ENCODE measurements around the gene PIK3CB.
"Not testable (repeated sequence)": the region's sequence is repeated elsewhere in the genome, so short reads cannot be mapped to it uniquely, and the experiment has no call there.

The PIK3CB gene

GRCh38 chr3:138747225-138747624 lies 87.5 kb downstream of the PIK3CB start:
- DNase-seq (ENCODE audit: low spot score): no peak

DNA sequence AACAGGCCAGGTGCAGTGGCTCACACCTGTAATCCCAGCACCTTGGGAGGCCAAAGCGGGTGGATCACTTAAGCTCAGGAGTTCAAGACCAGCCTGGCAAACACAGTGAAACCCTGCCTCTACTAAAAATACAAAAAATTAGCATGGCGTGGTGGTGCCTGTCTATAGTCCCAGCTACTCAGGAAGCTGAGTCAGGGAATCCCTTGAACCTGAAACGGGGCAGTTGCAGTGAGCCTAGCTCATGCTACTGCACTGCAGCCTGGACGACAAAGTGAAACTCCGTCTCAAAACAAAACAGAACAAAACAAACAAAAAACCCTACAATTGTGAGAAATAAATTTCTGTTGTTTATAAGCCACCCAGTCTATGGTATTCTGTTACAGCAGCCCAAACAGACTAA lies 94.7 kb downstream of the PIK3CB start:
- no peak for DNase-seq (ENCODE audit: low spot score)

- no peak for DNase-seq (ENCODE audit: low spot score)
Observed at GRCh38 chr3:138732456-138732855, 102.3 kb downstream of the PIK3CB start.

DNA sequence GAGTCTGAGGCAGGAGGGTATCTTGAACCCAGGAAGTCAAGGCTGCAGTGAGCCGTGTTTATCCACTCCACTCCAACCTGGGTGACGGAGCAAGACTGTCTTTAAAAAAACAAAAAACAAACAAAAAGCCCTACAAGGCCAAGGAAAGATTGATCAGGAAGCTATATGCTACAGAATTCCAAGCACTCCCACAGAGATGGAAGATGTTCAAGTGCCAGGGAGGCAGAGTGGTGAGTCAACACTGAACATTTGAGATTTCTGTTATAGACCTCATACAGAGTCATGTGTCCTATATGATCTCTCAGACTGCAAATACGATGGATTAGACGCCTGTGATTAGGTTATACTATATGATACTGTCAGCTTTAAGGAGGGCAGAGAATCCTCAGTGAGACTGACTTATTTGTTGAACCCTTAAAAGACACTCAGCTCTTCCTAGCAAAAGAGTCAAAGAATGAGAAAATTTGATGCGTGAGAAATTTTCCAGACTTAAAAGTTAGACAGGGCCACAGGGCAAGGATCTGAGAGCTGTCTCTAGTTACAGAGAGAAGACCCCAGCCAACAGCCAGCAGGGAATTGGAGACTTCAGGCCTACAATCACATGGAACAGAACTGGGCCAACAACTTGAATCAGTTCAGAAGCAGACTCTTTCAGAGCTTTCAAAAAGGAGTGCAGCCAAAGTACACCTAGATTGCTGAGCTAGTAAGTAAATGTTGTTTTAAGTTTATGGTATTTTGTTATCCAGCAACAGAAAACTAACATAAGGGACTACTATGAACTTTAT lies 107.6 kb downstream of the PIK3CB start:
- peak; percentile 17 for DNase-seq (ENCODE audit: low spot score)

GRCh38 chr3:138726042-138726441 lies 108.7 kb downstream of the PIK3CB start:
- not testable (repeated sequence) for DNase-seq (ENCODE audit: low spot score)

- DNase-seq (ENCODE audit: low spot score): no peak
Observed at GRCh38 chr3:138725116-138725515, 109.6 kb downstream of the PIK3CB start.

DNA sequence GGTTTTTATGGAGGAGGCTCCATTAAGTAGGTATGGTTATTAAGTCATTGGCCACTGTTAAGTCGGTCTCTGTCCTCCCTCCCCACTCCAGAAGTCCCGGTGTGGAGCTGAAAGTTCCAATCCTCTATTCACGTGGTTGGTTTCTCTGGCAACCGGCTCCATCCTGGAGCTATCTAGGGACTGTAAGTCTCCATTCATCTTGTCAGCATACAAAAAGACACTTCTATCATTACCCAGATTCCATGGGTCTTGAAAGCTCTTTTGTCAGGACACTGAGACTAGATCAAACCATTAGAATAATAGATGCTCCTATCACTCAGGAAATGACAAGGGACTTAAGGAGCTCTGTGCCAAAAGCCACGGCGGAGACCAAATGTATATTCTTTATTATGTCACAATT lies 110.3 kb downstream of the PIK3CB start:
- no peak for DNase-seq (ENCODE audit: low spot score)

DNA sequence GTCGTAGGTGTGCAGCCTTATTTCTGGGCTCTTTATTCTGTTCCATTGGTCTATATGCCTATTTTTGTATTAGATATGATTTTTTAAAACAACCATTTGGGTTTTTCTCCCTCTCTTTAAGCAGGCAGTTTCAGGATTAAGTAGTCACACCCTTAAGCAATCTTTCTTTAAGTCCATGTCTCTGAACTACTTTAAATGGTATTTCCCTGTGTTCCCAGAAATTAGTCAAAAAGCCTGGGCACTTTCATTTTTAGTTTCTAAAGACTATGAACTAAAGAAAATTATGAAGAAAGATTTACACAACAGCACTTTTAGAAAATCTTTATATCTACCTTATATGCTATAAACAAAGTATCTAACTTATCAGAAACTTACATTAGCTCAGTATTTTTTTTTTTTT lies 115.9 kb downstream of the PIK3CB start:
- DNase-seq (ENCODE audit: low spot score): no peak

- DNase-seq (ENCODE audit: low spot score): no peak
Observed at GRCh38 chr3:138717348-138717747, 117.4 kb downstream of the PIK3CB start.

- DNase-seq (ENCODE audit: low spot score): no peak
Observed at GRCh38 chr3:138712086-138712485, 122.6 kb downstream of the PIK3CB start.

DNA sequence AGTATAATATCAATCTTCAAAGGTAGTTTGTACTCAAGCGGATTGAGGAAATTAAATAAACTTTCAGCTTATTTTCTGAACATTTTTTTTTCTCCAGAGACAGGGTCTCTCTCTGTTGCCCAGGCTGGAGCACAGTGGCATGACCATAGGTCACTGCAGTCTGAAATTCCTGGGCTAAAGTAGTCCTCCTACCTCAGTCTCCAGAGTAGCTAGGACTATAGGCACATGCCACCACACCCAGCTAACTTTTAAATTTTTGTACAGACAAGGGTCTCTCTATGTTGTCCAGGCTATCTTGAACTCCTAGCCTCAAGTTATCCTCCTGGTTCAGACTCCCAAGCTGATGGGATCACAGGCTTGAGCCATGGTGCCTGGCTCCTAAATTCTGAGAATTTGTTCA lies 129.1 kb downstream of the PIK3CB start:
- DNase-seq (ENCODE audit: low spot score): no peak

DNA sequence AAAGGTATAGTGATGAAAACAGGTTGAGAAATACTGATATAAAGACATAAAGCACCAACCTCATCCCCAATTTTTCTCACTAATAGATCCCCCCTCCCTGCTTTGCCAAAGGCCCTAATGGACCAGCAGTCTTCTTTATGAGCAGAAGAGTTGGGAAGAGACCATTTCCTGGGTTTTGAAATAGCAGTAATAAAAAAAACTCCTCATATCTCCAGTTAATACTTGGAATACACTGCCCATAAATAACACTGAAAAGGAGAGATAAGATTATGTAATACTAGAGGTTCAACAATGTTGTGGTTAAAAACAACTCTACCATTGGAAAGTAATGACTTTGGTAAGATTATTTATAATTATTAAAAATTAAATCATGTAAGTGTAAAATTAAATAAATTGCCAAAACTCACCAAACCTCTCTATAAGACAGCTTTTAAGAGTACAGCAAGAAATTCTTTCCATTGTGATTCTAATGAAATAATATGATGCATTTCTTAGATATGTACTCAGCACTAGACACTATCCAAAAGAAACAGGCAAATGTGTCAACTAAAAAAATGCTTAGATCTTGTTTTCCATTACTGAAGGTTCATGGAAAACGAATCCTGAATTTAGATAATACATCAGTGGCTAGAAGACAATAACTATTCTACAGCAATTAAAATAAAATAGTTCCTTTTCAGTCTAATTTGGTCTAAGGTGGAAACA lies 137.9 kb downstream of the PIK3CB start:
- DNase-seq (ENCODE audit: low spot score): no peak

GRCh38 chr3:138694287-138695007 lies 140.3 kb downstream of the PIK3CB start:
- peak; percentile 81 for DNase-seq (ENCODE audit: low spot score)

- DNase-seq (ENCODE audit: low spot score): no peak
Observed at GRCh38 chr3:138692152-138692551, 142.6 kb downstream of the PIK3CB start.

- DNase-seq (ENCODE audit: low spot score): no peak
Observed at GRCh38 chr3:138691351-138691750, 143.4 kb downstream of the PIK3CB start.

GRCh38 chr3:138690036-138690435 lies 144.7 kb downstream of the PIK3CB start:
- no peak for DNase-seq (ENCODE audit: low spot score)

DNA sequence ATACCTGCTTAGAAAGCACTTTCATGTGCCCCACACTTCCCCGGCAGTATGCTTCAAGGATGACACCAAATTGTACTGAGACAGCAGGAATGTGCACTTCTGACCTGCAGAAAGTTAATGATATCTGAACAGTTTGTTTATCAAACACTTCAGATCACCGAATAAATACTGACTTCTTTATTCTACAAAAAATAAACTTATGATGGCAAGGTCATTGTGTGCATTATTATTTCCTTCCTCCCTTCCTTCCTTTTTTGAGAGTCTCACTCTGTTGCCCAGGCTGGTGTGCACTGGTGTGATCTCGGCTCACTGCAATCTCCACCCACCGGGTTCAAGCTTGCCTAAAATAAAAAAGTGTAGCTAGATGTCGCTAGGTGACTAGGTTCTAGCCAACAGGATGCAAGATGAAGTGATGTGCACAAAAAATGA lies 145.8 kb downstream of the PIK3CB start:
- no peak for DNase-seq (ENCODE audit: low spot score)

DNA sequence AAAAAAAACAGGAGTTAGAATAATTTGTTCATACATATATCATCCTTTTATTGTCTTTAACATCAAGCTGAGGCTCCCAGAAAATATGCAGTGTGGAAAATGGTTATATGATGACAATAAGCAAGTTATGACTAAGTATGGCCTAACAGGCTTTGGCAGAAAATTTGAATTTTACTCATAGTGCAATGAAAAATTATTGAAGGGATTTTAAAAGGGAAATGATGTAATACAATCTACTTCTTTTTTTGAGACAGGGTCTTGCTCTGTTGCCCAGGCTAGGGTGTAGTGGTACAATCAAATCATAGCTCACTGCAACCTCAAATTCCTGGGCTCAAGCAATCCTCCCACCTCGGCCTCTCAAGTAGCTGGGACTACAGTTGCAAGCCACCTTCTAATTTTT lies 147.5 kb downstream of the PIK3CB start:
- DNase-seq (ENCODE audit: low spot score): peak; percentile 18

DNA sequence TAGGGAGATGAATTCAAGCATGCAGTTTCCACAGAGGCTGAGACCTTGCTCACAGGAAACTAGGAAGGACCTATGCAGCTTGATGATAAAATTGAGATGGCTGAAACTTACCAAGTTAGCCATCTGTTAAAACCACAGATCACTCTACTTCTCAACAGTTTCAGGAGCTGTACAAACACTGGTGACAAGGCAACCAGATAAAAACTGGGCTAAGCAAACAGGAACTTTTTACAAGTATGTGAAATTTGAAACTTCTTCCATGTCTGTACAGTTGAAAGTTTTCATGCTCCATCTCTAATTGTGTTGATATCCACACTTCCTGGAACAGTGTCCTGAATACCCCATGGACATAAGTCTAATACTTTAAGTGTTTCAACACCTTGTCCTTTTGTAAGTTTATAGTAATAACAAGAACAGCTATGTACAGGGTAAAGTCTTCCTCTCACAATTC lies 147.9 kb downstream of the PIK3CB start:
- peak; percentile 34 for DNase-seq (ENCODE audit: low spot score)

DNA sequence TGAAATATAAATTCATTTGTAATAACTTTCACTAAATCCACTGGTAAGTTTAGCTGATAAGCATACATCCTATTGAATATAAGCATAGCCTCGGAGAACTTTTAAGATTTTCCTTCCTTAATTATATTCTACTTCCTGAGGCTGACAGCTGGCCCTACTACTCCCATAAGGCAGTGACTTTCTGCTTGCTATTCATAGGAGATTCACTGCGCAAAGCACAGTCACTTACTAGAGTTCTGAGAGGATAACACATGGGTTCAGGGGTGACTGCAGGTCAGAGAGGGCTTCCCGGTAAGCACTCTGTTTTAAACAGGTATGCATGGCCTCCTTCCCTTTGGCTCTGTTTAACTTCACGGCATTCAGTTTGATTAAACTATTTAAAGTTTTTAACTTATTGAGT lies 150.3 kb downstream of the PIK3CB start:
- no peak for DNase-seq (ENCODE audit: low spot score)

DNA sequence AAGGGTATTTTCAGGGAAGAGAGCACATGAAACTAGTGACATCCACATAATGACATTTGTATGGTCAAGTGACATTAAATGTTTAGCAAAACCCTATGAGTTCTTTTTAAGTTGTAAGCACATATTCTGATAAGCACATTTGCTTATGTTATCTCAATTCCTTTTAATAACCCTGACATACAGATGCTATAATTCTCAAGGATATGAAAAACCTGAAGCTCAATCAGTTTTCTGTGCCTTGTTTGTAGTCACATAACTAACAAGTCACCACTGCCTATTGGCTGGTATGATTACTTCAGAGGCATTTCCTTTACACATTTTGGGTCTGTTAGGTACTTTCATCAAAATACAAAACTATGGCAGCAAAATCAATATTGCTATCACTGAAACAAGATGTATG lies 152.1 kb downstream of the PIK3CB start:
- DNase-seq (ENCODE audit: low spot score): no peak

- DNase-seq (ENCODE audit: low spot score): no peak
Observed at GRCh38 chr3:138681463-138682220, 153.1 kb downstream of the PIK3CB start.
